Liver (tissue), 9 donors: ENCODE measurements around the gene NEU4. TPM values are rescaled to one million over a fixed set of nuclear protein-coding genes. Genes with fewer than 3 reads are reported as not detected.

ENCODE experiments used
- DNase-seq: peaks from one replicate; pipeline ENCODE4 v3.0.0-alpha.2; 2017; ENCODE audit warnings: low spot score
- H3K27ac ChIP-seq, 2 donors: one replicate each; pipeline ENCODE4 v1.7.0; 2013; ENCODE audit warnings: inconsistent platforms in 2 of 2, low read length in 2 of 2, control low read depth in 1 of 2, low read depth in 1 of 2, mild to moderate bottlenecking in 1 of 2
- H3K27me3 ChIP-seq, 4 donors: one replicate each; pipeline versions ENCODE4 v1.6.1 to v1.7.0; 2013; ENCODE audit warnings: low read length in 3 of 4, inconsistent platforms in 1 of 4, mild to moderate bottlenecking in 1 of 4, moderate library complexity in 1 of 4; ENCODE audit not compliant: control insufficient read depth in 4 of 4, insufficient read depth in 4 of 4
- H3K36me3 ChIP-seq, 4 donors: one replicate each; pipeline versions ENCODE4 v1.6.1 to v1.7.0; 2013; ENCODE audit warnings: low read length in 3 of 4, mild to moderate bottlenecking in 3 of 4, low read depth in 1 of 4, moderate library complexity in 1 of 4; ENCODE audit not compliant: control insufficient read depth in 4 of 4, insufficient read depth in 3 of 4
- H3K4me1 ChIP-seq, 4 donors: one replicate each; pipeline versions ENCODE4 v1.6.1 to v1.7.0; 2013; ENCODE audit warnings: low read length in 3 of 4, mild to moderate bottlenecking in 3 of 4, moderate library complexity in 1 of 4; ENCODE audit not compliant: control insufficient read depth in 4 of 4, insufficient read depth in 4 of 4
- H3K4me3 ChIP-seq, 3 donors: one replicate each; pipeline versions ENCODE4 v1.6.1 to v1.7.0; 2013; ENCODE audit warnings: low read length in 3 of 3, control low read depth in 1 of 3, low read depth in 1 of 3, mild to moderate bottlenecking in 1 of 3
- H3K9ac ChIP-seq, 2 donors: one replicate each; pipeline ENCODE4 v1.7.0; 2013; ENCODE audit warnings: low read length in 2 of 2, mild to moderate bottlenecking in 2 of 2, moderate library complexity in 2 of 2, control low read depth in 1 of 2, low read depth in 1 of 2
- H3K9me3 ChIP-seq, 4 donors: one replicate each; pipeline versions ENCODE4 v1.6.1 to v1.7.0; 2013; ENCODE audit warnings: low read length in 3 of 4; ENCODE audit not compliant: control insufficient read depth in 4 of 4
- ATF3 ChIP-seq: IDR thresholded peaks from 2 replicates; pipeline ENCODE4 v1.6.1; 2016; ENCODE audit warnings: antibody characterized with exemption
- CTCF ChIP-seq: fragments of 150-350 bp; IDR thresholded peaks from 2 replicates; pipeline ENCODE4 v1.5.1; 2017; ENCODE audit warnings: improper control_type of control experiment, low read depth, low read length; ENCODE audit not compliant: missing input control
- EGR1 ChIP-seq, 2 donors: IDR thresholded peaks; 2 replicates each; pipeline ENCODE4 v1.6.1; 2016 to 2018; ENCODE audit warnings: antibody characterized with exemption in 2 of 2, low read depth in 2 of 2
- FOXA1 ChIP-seq: IDR thresholded peaks from 2 replicates; pipeline ENCODE4 v1.6.1; 2016; ENCODE audit warnings: antibody characterized with exemption
- FOXA2 ChIP-seq: IDR thresholded peaks from 2 replicates; pipeline ENCODE4 v1.6.1; 2016; ENCODE audit warnings: antibody characterized with exemption
- GABPA ChIP-seq, 2 donors: IDR thresholded peaks in 1 of 2; conservative IDR thresholded peaks in 1 of 2; 2 replicates each; pipeline ENCODE4 v1.6.1; 2016; ENCODE audit warnings: antibody characterized with exemption in 2 of 2, mild to moderate bottlenecking in 1 of 2, moderate library complexity in 1 of 2
- HNF4A ChIP-seq, 2 donors: conservative IDR thresholded peaks; 2 replicates each; pipeline ENCODE4 v1.6.1; 2016; ENCODE audit warnings: antibody characterized with exemption in 2 of 2, mild to moderate bottlenecking in 2 of 2
- HNF4G ChIP-seq: IDR thresholded peaks from 2 replicates; pipeline ENCODE4 v1.6.1; 2016; ENCODE audit warnings: antibody characterized with exemption
- JUND ChIP-seq, 2 donors: IDR thresholded peaks; 2 replicates each; pipeline ENCODE4 v1.6.1; 2016; ENCODE audit warnings: antibody characterized with exemption in 2 of 2
- MAX ChIP-seq: IDR thresholded peaks from 2 replicates; pipeline ENCODE4 v1.6.1; 2016; ENCODE audit warnings: antibody characterized with exemption
- NR2F2 ChIP-seq: IDR thresholded peaks from 2 replicates; pipeline ENCODE4 v1.6.1; 2016; ENCODE audit warnings: antibody characterized with exemption
- RAD21 ChIP-seq, 2 donors: IDR thresholded peaks; 2 replicates each; pipeline ENCODE4 v1.6.1; 2016; ENCODE audit warnings: antibody characterized with exemption in 2 of 2, mild to moderate bottlenecking in 2 of 2
- REST ChIP-seq: IDR thresholded peaks from 2 replicates; pipeline ENCODE4 v1.6.1; 2016; ENCODE audit warnings: antibody characterized with exemption, mild to moderate bottlenecking
- RXRA ChIP-seq, 2 donors: IDR thresholded peaks; 2 replicates each; pipeline ENCODE4 v1.6.1; 2017 to 2018; ENCODE audit warnings: antibody characterized with exemption in 2 of 2, mild to moderate bottlenecking in 1 of 2
- SP1 ChIP-seq: IDR thresholded peaks from 2 replicates; pipeline ENCODE4 v1.6.1; 2018; ENCODE audit warnings: antibody characterized with exemption, mild to moderate bottlenecking
- TAF1 ChIP-seq: conservative IDR thresholded peaks from 2 replicates; pipeline ENCODE4 v1.6.1; 2016; ENCODE audit warnings: antibody characterized with exemption, mild to moderate bottlenecking
- YY1 ChIP-seq: IDR thresholded peaks from 2 replicates; pipeline ENCODE4 v1.6.1; 2016; ENCODE audit warnings: antibody characterized with exemption, mild to moderate bottlenecking
- ZBTB33 ChIP-seq: IDR thresholded peaks from 2 replicates; pipeline ENCODE4 v1.6.1; 2016; ENCODE audit warnings: antibody characterized with exemption
- WGBS: extraction: QIAGEN DNeasy Blood & Tissue Kit; methylation state at CpG from one replicate; pipeline ENCODE4 v1.1.7; 2013; 5-methylcytosine and 5-hydroxymethylcytosine counted together
- polyA plus RNA-seq, 2 donors: library from polyadenylated mRNA; stranded (reverse) in 1 of 2; unstranded in 1 of 2; fragments of 200-250 nt in 1 of 2; fragments of >200 nt in 1 of 2; fragmentation: Nextera tagmentation in 1 of 2; extraction: Ambion mirVana in 1 of 2; gene quantifications; one replicate each; pipeline versions ENCODE4 v1.2.1 to v1.2.3, GENCODE V29; 2013 to 2015
- total RNA-seq, 2 donors: library from RNA; depleted of rRNA; stranded (reverse); fragments of >200 nt; gene quantifications; one replicate each; pipeline ENCODE4 v1.2.3, GENCODE V29; 2014
- donor health status: healthy.
- donor health status: healthy.
- donor health status: healthy.
- donor health status: healthy.
- donor health status: healthy.

Gene NEU4
- total and polyA plus RNA-seq, 4 donors: 5.4 to 58.4 (median 35.1) TPM

GRCh38 chr2:241801611-241802420 lies 7.2 kb upstream of the NEU4 start:
- no peak for DNase-seq
- no peak for TF ChIP-seq MAX
- TF ChIP-seq ATF3: no peak
- no peak overlapping the region for H3K4me3 ChIP-seq
- H3K36me3 ChIP-seq: no peaks in the 10 kb centered on the region
- WGBS: 90% methylated on average over 44 of the region's 44 CpGs
- no peak overlapping the region for H3K27ac ChIP-seq
- peaks cover 0 to 12% (median 7%) of the 10 kb centered on the region in 4 donors for H3K4me1 ChIP-seq
- H3K9me3 ChIP-seq: no peaks in the 10 kb centered on the region
- no peak overlapping the region for H3K9ac ChIP-seq
- no peaks in the 10 kb centered on the region for H3K27me3 ChIP-seq

- Histone ChIP-seq H3K27ac (no peak overlapping the region), H3K4me3 (peak overlapping the region in 1 of 3 donors; percentile 45), H3K9ac (no peak overlapping the region), H3K4me1 (peaks cover 0 to 12% (median 7%) of the 10 kb centered on the region in 4 donors), H3K9me3 (no peaks in the 10 kb centered on the region), H3K27me3 (no peaks in the 10 kb centered on the region), H3K36me3 (no peaks in the 10 kb centered on the region)
- 73% methylated on average over 32 of the region's 32 CpGs for WGBS
- no peak for DNase-seq
- TF ChIP-seq ATF3: no peak
- TF ChIP-seq MAX: no peak
- no peak for TF ChIP-seq FOXA2
- TF ChIP-seq EGR1 (IDR thresholded peaks at IDR 0.05; ENCODE audit: low read depth in 2 of 2): no peak
- TF ChIP-seq RAD21 (IDR thresholded peaks at IDR 0.05): no peak
- TF ChIP-seq YY1: no peak
- TF ChIP-seq CTCF: no peak
- TF ChIP-seq HNF4A (conservative IDR thresholded peaks at IDR 0.05): no peak
- no peak for TF ChIP-seq REST
- TF ChIP-seq ZBTB33: no peak
- TF ChIP-seq GABPA (IDR thresholded peaks at IDR 0.05 in 1 of 2, conservative IDR thresholded peaks at IDR 0.05 in 1 of 2): no peak
- TF ChIP-seq HNF4G: no peak
- no peak for TF ChIP-seq RXRA (IDR thresholded peaks at IDR 0.05)
- no peak for TF ChIP-seq JUND (IDR thresholded peaks at IDR 0.05)
- TF ChIP-seq TAF1: no peak
- no peak for TF ChIP-seq NR2F2
- no peak for TF ChIP-seq SP1
- TF ChIP-seq FOXA1: no peak
Observed at GRCh38 chr2:241802421-241803318, 6.3 kb upstream of the NEU4 start.
